Measurements from ENCODE around the gene STX16. TPM values are rescaled to one million over a fixed set of nuclear protein-coding genes. Genes with fewer than 3 reads are reported as not detected.

The STX16 gene
- total RNA-seq, 1 experiment from 2014 or later = 89.1 TPM

- TF ChIP-seq, protein P1, sequence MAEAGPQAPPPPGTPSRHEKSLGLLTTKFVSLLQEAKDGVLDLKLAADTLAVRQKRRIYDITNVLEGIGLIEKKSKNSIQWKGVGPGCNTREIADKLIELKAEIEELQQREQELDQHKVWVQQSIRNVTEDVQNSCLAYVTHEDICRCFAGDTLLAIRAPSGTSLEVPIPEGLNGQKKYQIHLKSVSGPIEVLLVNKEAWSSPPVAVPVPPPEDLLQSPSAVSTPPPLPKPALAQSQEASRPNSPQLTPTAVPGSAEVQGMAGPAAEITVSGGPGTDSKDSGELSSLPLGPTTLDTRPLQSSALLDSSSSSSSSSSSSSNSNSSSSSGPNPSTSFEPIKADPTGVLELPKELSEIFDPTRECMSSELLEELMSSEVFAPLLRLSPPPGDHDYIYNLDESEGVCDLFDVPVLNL (CRISPR knock-in tag; IDR thresholded peaks at IDR 0.05; ENCODE audit: borderline replicate concordance, low read depth) = no peak
- TF ChIP-seq, protein P2, sequence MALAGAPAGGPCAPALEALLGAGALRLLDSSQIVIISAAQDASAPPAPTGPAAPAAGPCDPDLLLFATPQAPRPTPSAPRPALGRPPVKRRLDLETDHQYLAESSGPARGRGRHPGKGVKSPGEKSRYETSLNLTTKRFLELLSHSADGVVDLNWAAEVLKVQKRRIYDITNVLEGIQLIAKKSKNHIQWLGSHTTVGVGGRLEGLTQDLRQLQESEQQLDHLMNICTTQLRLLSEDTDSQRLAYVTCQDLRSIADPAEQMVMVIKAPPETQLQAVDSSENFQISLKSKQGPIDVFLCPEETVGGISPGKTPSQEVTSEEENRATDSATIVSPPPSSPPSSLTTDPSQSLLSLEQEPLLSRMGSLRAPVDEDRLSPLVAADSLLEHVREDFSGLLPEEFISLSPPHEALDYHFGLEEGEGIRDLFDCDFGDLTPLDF (CRISPR knock-in tag; IDR thresholded peaks at IDR 0.05) = no peak
Observed at GRCh38 chr20:58711266-58712051, 60.4 kb downstream of the STX16 start (continued).

- Mint-ChIP-seq H3K9me3 (no peaks in the 10 kb centered on the region), H3K27me3 (ENCODE audit: low read depth) (no peaks in the 10 kb centered on the region), H3K27ac (no peak overlapping the region), H3K4me1 (no peaks in the 10 kb centered on the region), H3K4me3 (no peak overlapping the region), H3K36me3 (peaks cover 5% of the 10 kb centered on the region; the same call in 1 of the 2 replicates)
- no peak for ATAC-seq
- ChIA-PET POLR2A (no interaction called here), CTCF (interaction anchor here (0.5 to 1.8 kb wide), 2 partner anchors 59 to 61 kb away, joined by 3 to 4 read pairs; partner anchors contain the start of gene STX16)
- no peak for DNase-seq (ENCODE audit: low spot score)
- TF ChIP-seq ATF2 (CRISPR knock-in tag; IDR thresholded peaks at IDR 0.05; ENCODE audit: borderline replicate concordance, low read depth) (no peak), ELF4 (CRISPR knock-in tag; IDR thresholded peaks at IDR 0.05; ENCODE audit: low read depth) (no peak), EMX1 (CRISPR knock-in tag; IDR thresholded peaks at IDR 0.05) (no peak), KAT7 (CRISPR knock-in tag; IDR thresholded peaks at IDR 0.05; ENCODE audit: borderline replicate concordance) (no peak), ATF3 (CRISPR knock-in tag; conservative IDR thresholded peaks at IDR 0.05) (no peak), ZNF232 (CRISPR knock-in tag; IDR thresholded peaks at IDR 0.05) (no peak), GRHL2 (CRISPR knock-in tag; IDR thresholded peaks at IDR 0.05; ENCODE audit: insufficient replicate concordance, severe bottlenecking) (no peak), JAZF1 (CRISPR knock-in tag; IDR thresholded peaks at IDR 0.05) (no peak), RORB (CRISPR knock-in tag; IDR thresholded peaks at IDR 0.05) (no peak), IRF2 (CRISPR knock-in tag; IDR thresholded peaks at IDR 0.05; ENCODE audit: borderline replicate concordance, low read depth) (no peak), NFYB (CRISPR knock-in tag; conservative IDR thresholded peaks at IDR 0.05; ENCODE audit: low read depth) (no peak), SP1 (CRISPR knock-in tag; conservative IDR thresholded peaks at IDR 0.05) (no peak), TP53 (CRISPR knock-in tag; IDR thresholded peaks at IDR 0.05) (no peak)
- TF ChIP-seq, protein P3, sequence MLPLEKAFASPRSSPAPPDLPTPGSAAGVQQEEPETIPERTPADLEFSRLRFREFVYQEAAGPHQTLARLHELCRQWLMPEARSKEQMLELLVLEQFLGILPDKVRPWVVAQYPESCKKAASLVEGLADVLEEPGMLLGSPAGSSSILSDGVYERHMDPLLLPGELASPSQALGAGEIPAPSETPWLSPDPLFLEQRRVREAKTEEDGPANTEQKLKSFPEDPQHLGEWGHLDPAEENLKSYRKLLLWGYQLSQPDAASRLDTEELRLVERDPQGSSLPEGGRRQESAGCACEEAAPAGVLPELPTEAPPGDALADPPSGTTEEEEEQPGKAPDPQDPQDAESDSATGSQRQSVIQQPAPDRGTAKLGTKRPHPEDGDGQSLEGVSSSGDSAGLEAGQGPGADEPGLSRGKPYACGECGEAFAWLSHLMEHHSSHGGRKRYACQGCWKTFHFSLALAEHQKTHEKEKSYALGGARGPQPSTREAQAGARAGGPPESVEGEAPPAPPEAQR (CRISPR knock-in tag; IDR thresholded peaks at IDR 0.05) = no peak
- TF ChIP-seq, protein P4, sequence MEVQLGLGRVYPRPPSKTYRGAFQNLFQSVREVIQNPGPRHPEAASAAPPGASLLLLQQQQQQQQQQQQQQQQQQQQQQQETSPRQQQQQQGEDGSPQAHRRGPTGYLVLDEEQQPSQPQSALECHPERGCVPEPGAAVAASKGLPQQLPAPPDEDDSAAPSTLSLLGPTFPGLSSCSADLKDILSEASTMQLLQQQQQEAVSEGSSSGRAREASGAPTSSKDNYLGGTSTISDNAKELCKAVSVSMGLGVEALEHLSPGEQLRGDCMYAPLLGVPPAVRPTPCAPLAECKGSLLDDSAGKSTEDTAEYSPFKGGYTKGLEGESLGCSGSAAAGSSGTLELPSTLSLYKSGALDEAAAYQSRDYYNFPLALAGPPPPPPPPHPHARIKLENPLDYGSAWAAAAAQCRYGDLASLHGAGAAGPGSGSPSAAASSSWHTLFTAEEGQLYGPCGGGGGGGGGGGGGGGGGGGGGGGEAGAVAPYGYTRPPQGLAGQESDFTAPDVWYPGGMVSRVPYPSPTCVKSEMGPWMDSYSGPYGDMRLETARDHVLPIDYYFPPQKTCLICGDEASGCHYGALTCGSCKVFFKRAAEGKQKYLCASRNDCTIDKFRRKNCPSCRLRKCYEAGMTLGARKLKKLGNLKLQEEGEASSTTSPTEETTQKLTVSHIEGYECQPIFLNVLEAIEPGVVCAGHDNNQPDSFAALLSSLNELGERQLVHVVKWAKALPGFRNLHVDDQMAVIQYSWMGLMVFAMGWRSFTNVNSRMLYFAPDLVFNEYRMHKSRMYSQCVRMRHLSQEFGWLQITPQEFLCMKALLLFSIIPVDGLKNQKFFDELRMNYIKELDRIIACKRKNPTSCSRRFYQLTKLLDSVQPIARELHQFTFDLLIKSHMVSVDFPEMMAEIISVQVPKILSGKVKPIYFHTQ (CRISPR knock-in tag; IDR thresholded peaks at IDR 0.05) = no peak
Observed at GRCh38 chr20:58712151-58712791, 61.2 kb downstream of the STX16 start.

All from WTC11 (cell line).